GM12878 (cell line): Measurements from ENCODE around the gene AADACL2. TPM values are rescaled to one million over a fixed set of nuclear protein-coding genes. Genes with fewer than 3 reads are reported as not detected.

ENCODE experiments used
- ATAC-seq: fragments of 200-7000 bp; cut with Tn5 transposase; 3 replicates; pipeline ENCODE4 v1.9.1; 2020; ENCODE audit warnings: mild to moderate bottlenecking, moderate library complexity
- BruUV-seq: library from RNA; stranded (reverse); fragments of 400-500 nt; replicated peaks from 2 replicates; lab custom pipeline; 2021; lab: Mats Ljungman, UMichigan
- CTCF ChIA-PET: fragments of 300-600 bp; sonication (Branson Sonifier 250); formaldehyde crosslinking; extraction: SDS; loops from one replicate; lab custom pipeline; 2021; ENCODE audit warnings: inconsistent platforms; lab: Yijun Ruan, JAX
- POLR2A ChIA-PET: fragments of 350-600 bp; formaldehyde crosslinking; extraction: SDS; loops from one replicate; lab custom pipeline; 2021; ENCODE audit warnings: inconsistent platforms; lab: Charles Lee
- RAD21 ChIA-PET: fragments of 300-600 bp; sonication (Branson Sonifier 250); formaldehyde crosslinking; loops from one replicate; lab custom pipeline; 2023; ENCODE audit warnings: antibody characterized with exemption; ENCODE audit not compliant: unreplicated experiment; lab: Charles Lee
- SMC1A ChIA-PET: fragments of 300-600 bp; sonication (Branson Sonifier 250); formaldehyde crosslinking; loops from one replicate; lab custom pipeline; 2023; ENCODE audit not compliant: unreplicated experiment, uncharacterized antibody; lab: Charles Lee
- DNase-seq: peaks from one replicate; pipeline ENCODE4 v3.0.0-alpha.2; 2011; ENCODE audit warnings: low read depth, low spot score
- FAIRE-seq: peaks from 3 replicates; lab custom pipeline; 2011; peaks lifted over from hg19 to GRCh38; lab: Jason Lieb, UNC
- H2AFZ ChIP-seq: 2 replicates; pipeline ENCODE4 v1.6.0; 2011; ENCODE audit warnings: low read depth, low read length, control low read depth; ENCODE audit not compliant: control insufficient read depth
- H3K27ac ChIP-seq: 2 replicates; pipeline ENCODE4 v1.5.1; 2011; ENCODE audit warnings: control low read depth; ENCODE audit not compliant: control insufficient read depth, insufficient read depth
- H3K27me3 ChIP-seq, 2 experiments: replicated peaks in 1 of 2; 2 replicates each; pipeline versions ENCODE4 v1.6.0 to v1.6.1; 2011; ENCODE audit warnings: low read length in 1 of 2; ENCODE audit not compliant: control insufficient read depth in 2 of 2, insufficient read depth in 2 of 2
- H3K36me3 ChIP-seq, 2 experiments: 2 replicates each; pipeline ENCODE4 v1.5.1; 2011; ENCODE audit warnings: low read length in 1 of 2; ENCODE audit not compliant: control insufficient read depth in 2 of 2, insufficient read depth in 2 of 2
- H3K4me1 ChIP-seq: 2 replicates; pipeline ENCODE4 v1.6.1; 2011; ENCODE audit warnings: mild to moderate bottlenecking, low read length, moderate library complexity, mixed read lengths; ENCODE audit not compliant: control insufficient read depth, insufficient read depth
- H3K4me2 ChIP-seq: 2 replicates; pipeline ENCODE4 v1.6.0; 2011; ENCODE audit warnings: control low read depth; ENCODE audit not compliant: control insufficient read depth, insufficient read depth
- H3K4me3 ChIP-seq: fragments of 200-600 bp; sonication (generic); 2 replicates; pipeline ENCODE4 v1.5.1; 2016
- H3K79me2 ChIP-seq: 2 replicates; pipeline ENCODE4 v1.6.0; 2011; ENCODE audit warnings: low read length; ENCODE audit not compliant: control insufficient read depth, insufficient read depth
- H3K9ac ChIP-seq: 2 replicates; pipeline ENCODE4 v1.8.0; 2011; ENCODE audit warnings: low read length, control low read depth, mixed read lengths; ENCODE audit not compliant: control insufficient read depth, insufficient read depth
- H3K9me3 ChIP-seq: replicated peaks from 3 replicates; pipeline ENCODE4 v1.5.1; 2011; ENCODE audit warnings: mild to moderate bottlenecking, low read length; ENCODE audit not compliant: control insufficient read depth, insufficient read depth
- H4K20me1 ChIP-seq: 2 replicates; pipeline ENCODE4 v1.6.0; 2011; ENCODE audit not compliant: control insufficient read depth, insufficient read depth
- CREB1 ChIP-seq: IDR thresholded peaks from 2 replicates; pipeline ENCODE4 v1.6.1; 2012; ENCODE audit warnings: low read depth, mild to moderate bottlenecking, inconsistent platforms
- GATAD2B ChIP-seq: fragments of 450-650 bp; conservative IDR thresholded peaks from 2 replicates; pipeline ENCODE4 v1.6.1; 2017; ENCODE audit warnings: low read depth, mild to moderate bottlenecking, moderate library complexity
- MTA2 ChIP-seq: fragments of 450-650 bp; IDR thresholded peaks from 2 replicates; pipeline ENCODE4 v1.6.1; 2016; ENCODE audit warnings: low read depth, mild to moderate bottlenecking, moderate library complexity
- RCOR1 ChIP-seq: conservative IDR thresholded peaks from 2 replicates; pipeline ENCODE4 v1.6.1; 2012; ENCODE audit warnings: low read depth, low read length, improper control_type of control experiment
- STAT1 ChIP-seq: fragments of 450-650 bp; conservative IDR thresholded peaks from 2 replicates; pipeline ENCODE4 v1.6.1; 2014; ENCODE audit warnings: antibody characterized with exemption, mild to moderate bottlenecking
- TCF12 ChIP-seq: IDR thresholded peaks from 2 replicates; pipeline ENCODE4 v1.6.1; 2011; ENCODE audit warnings: low read depth, mild to moderate bottlenecking, low read length
- TCF7 ChIP-seq: IDR thresholded peaks from 2 replicates; pipeline ENCODE4 v1.6.1; 2014; ENCODE audit warnings: antibody characterized with exemption, borderline replicate concordance
- ZBTB11 ChIP-seq: fragments of 450-650 bp; formaldehyde crosslinking; IDR thresholded peaks from 2 replicates; pipeline ENCODE4 v1.5.0; 2022; ENCODE audit warnings: mild to moderate bottlenecking, missing genetic modification characterization
- ZNF217 ChIP-seq: fragments of 450-650 bp; IDR thresholded peaks from 2 replicates; pipeline ENCODE4 v1.6.1; 2017; ENCODE audit warnings: antibody characterized with exemption, mild to moderate bottlenecking
- ZZZ3 ChIP-seq: IDR thresholded peaks from 2 replicates; pipeline ENCODE4 v1.6.1; 2011; ENCODE audit warnings: low read depth; ENCODE audit not compliant: control insufficient read depth, insufficient read length
- WGBS: methylation state at CpG from one replicate; pipeline ENCODE4 v1.1.6; 2016; ENCODE audit warnings: low lambda C conversion rate; ENCODE audit not compliant: insufficient replicate concordance, insufficient coverage; ENCODE audit errors: missing lambda C conversion rate; 5-methylcytosine and 5-hydroxymethylcytosine counted together
- in situ Hi-C: fragments of 300-500 bp; cut with MboI; formaldehyde crosslinking; loops from 9 replicates; pipeline ENCODE4 v1.14.3; 2018; ENCODE audit warnings: mixed read lengths
- intact Hi-C: fragments of 100-400 bp; cut with micrococcal nuclease; formaldehyde crosslinking; loops from one replicate; pipeline ENCODE4 v1.14.2; 2022; ENCODE audit not compliant: unreplicated experiment
- polyA plus RNA-seq, 11 experiments: library from polyadenylated mRNA; depleted of rRNA in 4 of 11; unstranded in 6 of 11; stranded (reverse) in 5 of 11; fragments of >200 nt; fragmentation: Nextera tagmentation in 4 of 11; fragmentation: Illumina TruSeq in 1 of 11; extraction: Ambion mirVana in 4 of 11; extraction: Trizol in 1 of 11; gene quantifications; 1 replicate in 1 of 11; 2 replicates in 10 of 11; pipeline versions ENCODE4 v1.2.1 to v1.2.3, GENCODE V29; 2011 to 2016; ENCODE audit warnings: inconsistent platforms in 2 of 11, missing spikeins in 2 of 11, low read depth in 1 of 11
- total RNA-seq, 4 experiments: library from RNA; depleted of rRNA in 3 of 4; stranded (reverse); fragments of >200 nt in 3 of 4; fragmentation: Illumina TruSeq in 1 of 4; extraction: Trizol in 1 of 4; gene quantifications; 2 replicates each; pipeline versions ENCODE4 v1.2.1 to v1.2.3, GENCODE V29; 2013 to 2021
- TF ChIP-seq, protein P1 (sequence below): fragments of 450-650 bp; IDR thresholded peaks from 2 replicates; pipeline ENCODE4 v1.6.1; 2016; ENCODE audit warnings: mild to moderate bottlenecking

The AADACL2 gene
- total and polyA plus RNA-seq, 10 of the 15 experiments (the other 5 are each of a cell fraction or from before 2014, with no cell fraction given): not detected

GRCh38 chr3:151774235-151774634, 40.5 kb downstream of the AADACL2 start:
- CTCF ChIA-PET: no interaction called here
- Histone ChIP-seq H3K4me1 (no peaks in the 10 kb centered on the region), H4K20me1 (no peaks in the 10 kb centered on the region), H3K9ac (no peak overlapping the region), H3K4me2 (no peak overlapping the region), H3K79me2 (no peaks in the 10 kb centered on the region), H2AFZ (no peak overlapping the region), H3K36me3 (no peaks in the 10 kb centered on the region), H3K27ac (no peak overlapping the region), H3K4me3 (no peak overlapping the region), H3K27me3 (no peaks in the 10 kb centered on the region), H3K9me3 (no peaks in the 10 kb centered on the region)
- no peak for FAIRE-seq
- intact Hi-C loops: no loop called here
- no peak for ATAC-seq
- POLR2A ChIA-PET: no interaction called here
- SMC1A ChIA-PET: interaction anchor here (1.3 kb wide), 1 partner anchor 63 kb away, joined by 3 read pairs; no protein-coding TSS in a partner anchor
- no TSS peak for BruUV-seq
- in situ Hi-C loops: no loop called here
- WGBS: 0% methylated on average over 1 of the region's 1 CpG
- DNase-seq: no peak
- RAD21 ChIA-PET: no interaction called here
- TF ChIP-seq TCF12 (no peak), CREB1 (no peak)

DNA sequence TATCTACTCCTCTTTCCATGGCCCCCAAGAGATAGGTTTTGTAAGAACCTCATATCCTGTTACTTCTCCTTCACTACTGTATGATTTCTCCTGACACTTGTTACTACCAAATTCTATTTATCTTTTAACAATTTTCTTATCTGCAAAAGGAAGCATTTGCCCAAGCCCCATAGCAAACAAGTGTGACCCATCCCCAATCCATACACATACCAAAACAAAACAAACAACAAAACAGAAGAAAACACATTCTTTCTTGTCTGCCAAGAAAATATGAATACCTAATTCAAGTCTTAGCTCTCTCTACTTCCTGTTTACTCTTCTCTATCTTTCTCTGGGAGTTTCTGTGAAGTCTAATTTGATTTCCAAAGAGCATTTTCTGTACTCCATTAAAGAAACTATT, 41.2 kb downstream of the AADACL2 start:
- no peak for DNase-seq
- SMC1A ChIA-PET: no interaction called here
- Histone ChIP-seq H3K27me3 (no peaks in the 10 kb centered on the region), H3K9me3 (no peaks in the 10 kb centered on the region), H3K4me2 (no peak overlapping the region)
- no TSS peak for BruUV-seq
- no peak for TF ChIP-seq MTA2
- no peak for TF ChIP-seq GATAD2B
- TF ChIP-seq STAT1: no peak
- TF ChIP-seq, protein P1, sequence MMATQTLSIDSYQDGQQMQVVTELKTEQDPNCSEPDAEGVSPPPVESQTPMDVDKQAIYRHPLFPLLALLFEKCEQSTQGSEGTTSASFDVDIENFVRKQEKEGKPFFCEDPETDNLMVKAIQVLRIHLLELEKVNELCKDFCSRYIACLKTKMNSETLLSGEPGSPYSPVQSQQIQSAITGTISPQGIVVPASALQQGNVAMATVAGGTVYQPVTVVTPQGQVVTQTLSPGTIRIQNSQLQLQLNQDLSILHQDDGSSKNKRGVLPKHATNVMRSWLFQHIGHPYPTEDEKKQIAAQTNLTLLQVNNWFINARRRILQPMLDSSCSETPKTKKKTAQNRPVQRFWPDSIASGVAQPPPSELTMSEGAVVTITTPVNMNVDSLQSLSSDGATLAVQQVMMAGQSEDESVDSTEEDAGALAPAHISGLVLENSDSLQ: no peak
- no peak for TF ChIP-seq ZNF217
- no peak for TF ChIP-seq ZZZ3
- TF ChIP-seq RCOR1: no peak
- TF ChIP-seq TCF7: no peak
- TF ChIP-seq ZBTB11 (CRISPR knock-in tag): no peak
- TF ChIP-seq, all 136 proteins: peak for 0
- in situ Hi-C loops: no loop called here
- FAIRE-seq: no peak
- Histone ChIP-seq H4K20me1 (no peaks in the 10 kb centered on the region), H3K4me3 (no peak overlapping the region), H2AFZ (no peak overlapping the region), H3K27ac (no peak overlapping the region), H3K9ac (no peak overlapping the region), H3K79me2 (no peaks in the 10 kb centered on the region), H3K36me3 (no peaks in the 10 kb centered on the region), H3K4me1 (no peaks in the 10 kb centered on the region)
- intact Hi-C loops: no loop called here
- ChIA-PET POLR2A (no interaction called here), CTCF (interaction anchor here (0.5 to 0.6 kb wide), 3 partner anchors 100 to 626 kb away, joined by 3 read pairs; no protein-coding TSS in a partner anchor), RAD21 (no interaction called here)
- ATAC-seq: no peak
